Fibroblast of villous mesenchyme (primary cell): Measurements from ENCODE around the gene ZMYM4. TPM values are rescaled to one million over a fixed set of nuclear protein-coding genes. Genes with fewer than 3 reads are reported as not detected.
A peak's percentile ranks its signal among the peaks of the same experiment; 100 is the strongest.

Experiments used
- DNase-seq: peaks from one replicate; pipeline ENCODE4 v3.0.0-alpha.2; 2010; ENCODE audit warnings: low read depth
- H3K4me3 ChIP-seq: 2 replicates; pipeline ENCODE4 v1.5.1; 2011; ENCODE audit warnings: low read depth, mild to moderate bottlenecking, low read length
- CTCF ChIP-seq: IDR thresholded peaks from 2 replicates; pipeline ENCODE4 v1.5.1; 2012; ENCODE audit warnings: low read depth, mild to moderate bottlenecking, low read length; ENCODE audit not compliant: insufficient read depth
- total RNA-seq: library from RNA; depleted of rRNA; stranded (reverse); fragments of >200 nt; gene quantifications from 2 replicates; pipeline ENCODE4 v1.2.3, GENCODE V29; 2012

The ZMYM4 gene
- total RNA-seq, 1 donor: 59.6 TPM

- DNase-seq: peak; percentile 82
- peak overlapping the region; percentile 46 for H3K4me3 ChIP-seq
- peak; percentile 41 for TF ChIP-seq CTCF
Observed at GRCh38 chr1:35345439-35345981, 77.0 kb downstream of the ZMYM4 start.

- TF ChIP-seq CTCF: no peak
- H3K4me3 ChIP-seq: no peak overlapping the region
- no peak for DNase-seq
Observed at GRCh38 chr1:35350872-35351271, 82.4 kb downstream of the ZMYM4 start.

- no peak for DNase-seq
- H3K4me3 ChIP-seq: no peak overlapping the region
- TF ChIP-seq CTCF: no peak
Observed at GRCh38 chr1:35359995-35360394, 91.5 kb downstream of the ZMYM4 start.

- no peak overlapping the region for H3K4me3 ChIP-seq
- no peak for DNase-seq
- no peak for TF ChIP-seq CTCF
Observed at GRCh38 chr1:35361638-35362037, 93.1 kb downstream of the ZMYM4 start.

- no peak for DNase-seq
- no peak for TF ChIP-seq CTCF
- no peak overlapping the region for H3K4me3 ChIP-seq
Observed at GRCh38 chr1:35364741-35365140, 96.2 kb downstream of the ZMYM4 start.

- no peak for DNase-seq
- no peak for TF ChIP-seq CTCF
- no peak overlapping the region for H3K4me3 ChIP-seq
Observed at GRCh38 chr1:35367914-35368313, 99.4 kb downstream of the ZMYM4 start.
